GM18868 (cell line): ENCODE data around the gene SLC35F3.
"Not testable (repeated sequence)": the region's sequence is repeated elsewhere in the genome, so short reads cannot be mapped to it uniquely, and the experiment has no call there.

Source experiments
- ATAC-seq: cut with Tn5 transposase; IDR thresholded peaks from one replicate; pipeline ENCODE4 v1.9.1; 2021; ENCODE audit warnings: mild to moderate bottlenecking, moderate library complexity; ENCODE audit not compliant: unreplicated experiment

SLC35F3 gene

GRCh38 chr1:234136073-234136472 is 231.6 kb downstream of the SLC35F3 start:
- no peak for ATAC-seq

GRCh38 chr1:234139966-234140365 is 235.5 kb downstream of the SLC35F3 start:
- ATAC-seq: no peak

GRCh38 chr1:234140388-234140787 is 235.9 kb downstream of the SLC35F3 start:
- ATAC-seq: no peak

- ATAC-seq: no peak
Measured at GRCh38 chr1:234141006-234141405, 236.5 kb downstream of the SLC35F3 start.

GRCh38 chr1:234143681-234144080 is 239.2 kb downstream of the SLC35F3 start:
- no peak for ATAC-seq

- no peak for ATAC-seq
Measured at GRCh38 chr1:234144901-234145300, 240.4 kb downstream of the SLC35F3 start.

GRCh38 chr1:234148350-234148749 is 243.9 kb downstream of the SLC35F3 start:
- no peak for ATAC-seq

GRCh38 chr1:234148816-234149215 is 244.3 kb downstream of the SLC35F3 start:
- ATAC-seq: no peak

- no peak for ATAC-seq
Measured at GRCh38 chr1:234149217-234149616, 244.7 kb downstream of the SLC35F3 start.

GRCh38 chr1:234150892-234151291 is 246.4 kb downstream of the SLC35F3 start:
- ATAC-seq: no peak

GRCh38 chr1:234152344-234152743 is 247.9 kb downstream of the SLC35F3 start:
- ATAC-seq: not testable (repeated sequence)

- ATAC-seq: peak; percentile 60
Measured at GRCh38 chr1:234154320-234155251, 250.1 kb downstream of the SLC35F3 start.

GRCh38 chr1:234162661-234163060 is 258.2 kb downstream of the SLC35F3 start:
- ATAC-seq: no peak

- peak; percentile 65 for ATAC-seq
Measured at GRCh38 chr1:234163267-234163919, 258.9 kb downstream of the SLC35F3 start.

GRCh38 chr1:234164098-234164709 is 259.7 kb downstream of the SLC35F3 start:
- ATAC-seq: no peak

- no peak for ATAC-seq
Measured at GRCh38 chr1:234168061-234168724, 263.7 kb downstream of the SLC35F3 start.

GRCh38 chr1:234169161-234169849 is 264.8 kb downstream of the SLC35F3 start:
- no peak for ATAC-seq

GRCh38 chr1:234170067-234170466 is 265.6 kb downstream of the SLC35F3 start:
- ATAC-seq: no peak

- no peak for ATAC-seq
Measured at GRCh38 chr1:234170622-234171021, 266.1 kb downstream of the SLC35F3 start.

GRCh38 chr1:234173968-234174367 is 269.5 kb downstream of the SLC35F3 start:
- no peak for ATAC-seq
